ENCODE measurements around the gene MPZL1.

The MPZL1 gene

GRCh38 chr1:167704715-167705114 is 17.1 kb upstream of the MPZL1 start:
- no peak for TF ChIP-seq TEAD4 (IDR thresholded peaks at IDR 0.05)
- no peak for TF ChIP-seq RAD21 (IDR thresholded peaks at IDR 0.05; ENCODE audit: low read depth)
- no peak for TF ChIP-seq TAF1 (IDR thresholded peaks at IDR 0.05; ENCODE audit: low read depth)
- TF ChIP-seq TCF12 (IDR thresholded peaks at IDR 0.05; ENCODE audit: low read depth), result no peak
- TF ChIP-seq CEBPB (IDR thresholded peaks at IDR 0.05), result no peak
- no peak for TF ChIP-seq MAX (IDR thresholded peaks at IDR 0.05)
- TF ChIP-seq NFIC (IDR thresholded peaks at IDR 0.05), result no peak
- TF ChIP-seq YY1 (IDR thresholded peaks at IDR 0.05; ENCODE audit: low read depth), result no peak
- TF ChIP-seq USF1 (IDR thresholded peaks at IDR 0.05), result no peak

- TF ChIP-seq ZBTB7A (IDR thresholded peaks at IDR 0.05; ENCODE audit: low read depth), result no peak
- no peak for TF ChIP-seq REST (IDR thresholded peaks at IDR 0.05; ENCODE audit: low read depth)
- TF ChIP-seq CEBPB (IDR thresholded peaks at IDR 0.05), result no peak
- TF ChIP-seq MAX (IDR thresholded peaks at IDR 0.05), result no peak
- no peak for TF ChIP-seq EP300 (IDR thresholded peaks at IDR 0.05; ENCODE audit: borderline replicate concordance)
- TF ChIP-seq EGR1 (IDR thresholded peaks at IDR 0.05), result no peak
- TF ChIP-seq TAF1 (IDR thresholded peaks at IDR 0.05; ENCODE audit: low read depth), result no peak
- no peak for TF ChIP-seq YY1 (IDR thresholded peaks at IDR 0.05; ENCODE audit: low read depth)
- no peak for TF ChIP-seq CREB1 (IDR thresholded peaks at IDR 0.05; ENCODE audit: low read depth)
Observed at GRCh38 chr1:167705250-167705649, 16.5 kb upstream of the MPZL1 start.

GRCh38 chr1:167706363-167706762 is 15.4 kb upstream of the MPZL1 start:
- TF ChIP-seq CEBPB (IDR thresholded peaks at IDR 0.05) (no peak), FOXM1 (IDR thresholded peaks at IDR 0.05; ENCODE audit: borderline replicate concordance, low read depth) (no peak), REST (IDR thresholded peaks at IDR 0.05; ENCODE audit: low read depth) (no peak)

GRCh38 chr1:167706931-167707877 is 14.6 kb upstream of the MPZL1 start:
- TF ChIP-seq FOXM1 (IDR thresholded peaks at IDR 0.05; ENCODE audit: borderline replicate concordance, low read depth) (no peak), RAD21 (IDR thresholded peaks at IDR 0.05; ENCODE audit: low read depth) (no peak), CEBPB (IDR thresholded peaks at IDR 0.05) (no peak), TEAD4 (IDR thresholded peaks at IDR 0.05) (no peak), TCF12 (IDR thresholded peaks at IDR 0.05; ENCODE audit: low read depth) (no peak), ZBTB7A (IDR thresholded peaks at IDR 0.05; ENCODE audit: low read depth) (no peak), YY1 (IDR thresholded peaks at IDR 0.05; ENCODE audit: low read depth) (no peak), EP300 (IDR thresholded peaks at IDR 0.05; ENCODE audit: borderline replicate concordance) (no peak), CREB1 (IDR thresholded peaks at IDR 0.05; ENCODE audit: low read depth) (no peak), TAF1 (IDR thresholded peaks at IDR 0.05; ENCODE audit: low read depth) (no peak)

- no peak for TF ChIP-seq TAF1 (IDR thresholded peaks at IDR 0.05; ENCODE audit: low read depth)
- TF ChIP-seq NFIC (IDR thresholded peaks at IDR 0.05), result no peak
- TF ChIP-seq CREB1 (IDR thresholded peaks at IDR 0.05; ENCODE audit: low read depth), result no peak
- no peak for TF ChIP-seq TCF12 (IDR thresholded peaks at IDR 0.05; ENCODE audit: low read depth)
- TF ChIP-seq ZBTB7A (IDR thresholded peaks at IDR 0.05; ENCODE audit: low read depth), result no peak
- TF ChIP-seq YY1 (IDR thresholded peaks at IDR 0.05; ENCODE audit: low read depth), result no peak
Observed at GRCh38 chr1:167707942-167708341, 13.8 kb upstream of the MPZL1 start.

GRCh38 chr1:167708940-167709389 is 12.8 kb upstream of the MPZL1 start:
- TF ChIP-seq CEBPB (IDR thresholded peaks at IDR 0.05) (no peak), YY1 (IDR thresholded peaks at IDR 0.05; ENCODE audit: low read depth) (no peak), CREB1 (IDR thresholded peaks at IDR 0.05; ENCODE audit: low read depth) (no peak), REST (IDR thresholded peaks at IDR 0.05; ENCODE audit: low read depth) (no peak), MAX (IDR thresholded peaks at IDR 0.05) (no peak), FOXM1 (IDR thresholded peaks at IDR 0.05; ENCODE audit: borderline replicate concordance, low read depth) (no peak), TCF12 (IDR thresholded peaks at IDR 0.05; ENCODE audit: low read depth) (no peak)
